KMS-11 (cell line): Measurements from ENCODE around the gene PMIS2.

ENCODE experiments used
- H2AFZ ChIP-seq: fragments of 200-600 bp; sonication (generic); 2 replicates; pipeline ENCODE4 v1.6.1; 2016; ENCODE audit warnings: antibody characterized with exemption, mixed run types, low read depth
- H3K27ac ChIP-seq: fragments of 200-600 bp; sonication (generic); 2 replicates; pipeline ENCODE4 v1.6.1; 2016; ENCODE audit warnings: mild to moderate bottlenecking, mixed run types
- H3K27me3 ChIP-seq: fragments of 200-600 bp; sonication (generic); 2 replicates; pipeline ENCODE4 v1.6.1; 2017; ENCODE audit warnings: mild to moderate bottlenecking, low read depth, mixed run types, moderate library complexity; ENCODE audit not compliant: insufficient read depth
- H3K36me3 ChIP-seq: fragments of 200-600 bp; sonication (generic); 2 replicates; pipeline ENCODE4 v1.6.1; 2017; ENCODE audit warnings: mild to moderate bottlenecking, mixed run types; ENCODE audit not compliant: insufficient read depth
- H3K4me1 ChIP-seq: fragments of 200-600 bp; sonication (generic); 2 replicates; pipeline ENCODE4 v1.6.1; 2016; ENCODE audit warnings: mild to moderate bottlenecking, low read depth, mixed run types; ENCODE audit not compliant: poor library complexity, severe bottlenecking
- H3K4me2 ChIP-seq: fragments of 200-600 bp; sonication (generic); 2 replicates; pipeline ENCODE4 v1.7.0; 2016; ENCODE audit warnings: mild to moderate bottlenecking, mixed run types
- H3K4me3 ChIP-seq: fragments of 200-600 bp; sonication (generic); IDR thresholded peaks from 2 replicates; pipeline ENCODE4 v1.6.1; 2017; ENCODE audit warnings: low read depth, low read length, mixed read lengths; ENCODE audit not compliant: insufficient read depth
- H3K79me2 ChIP-seq: fragments of 200-600 bp; sonication (generic); 2 replicates; pipeline ENCODE4 v1.6.1; 2016; ENCODE audit warnings: low read depth, mixed run types; ENCODE audit not compliant: insufficient read depth
- H3K9ac ChIP-seq: fragments of 200-600 bp; sonication (generic); 2 replicates; pipeline ENCODE4 v1.6.1; 2016; ENCODE audit warnings: mild to moderate bottlenecking, mixed run types
- H4K20me1 ChIP-seq: fragments of 200-600 bp; sonication (generic); 2 replicates; pipeline ENCODE4 v1.6.1; 2016; ENCODE audit warnings: mild to moderate bottlenecking, mixed run types; ENCODE audit not compliant: insufficient read depth
- TF ChIP-seq, protein P1 (sequence below): fragments of 200-600 bp; sonication (generic); conservative IDR thresholded peaks from 2 replicates; pipeline ENCODE4 v1.6.1; 2017; ENCODE audit warnings: low read depth, mild to moderate bottlenecking, antibody characterized with exemption, low read length, moderate library complexity, mixed read lengths

PMIS2 gene

DNA sequence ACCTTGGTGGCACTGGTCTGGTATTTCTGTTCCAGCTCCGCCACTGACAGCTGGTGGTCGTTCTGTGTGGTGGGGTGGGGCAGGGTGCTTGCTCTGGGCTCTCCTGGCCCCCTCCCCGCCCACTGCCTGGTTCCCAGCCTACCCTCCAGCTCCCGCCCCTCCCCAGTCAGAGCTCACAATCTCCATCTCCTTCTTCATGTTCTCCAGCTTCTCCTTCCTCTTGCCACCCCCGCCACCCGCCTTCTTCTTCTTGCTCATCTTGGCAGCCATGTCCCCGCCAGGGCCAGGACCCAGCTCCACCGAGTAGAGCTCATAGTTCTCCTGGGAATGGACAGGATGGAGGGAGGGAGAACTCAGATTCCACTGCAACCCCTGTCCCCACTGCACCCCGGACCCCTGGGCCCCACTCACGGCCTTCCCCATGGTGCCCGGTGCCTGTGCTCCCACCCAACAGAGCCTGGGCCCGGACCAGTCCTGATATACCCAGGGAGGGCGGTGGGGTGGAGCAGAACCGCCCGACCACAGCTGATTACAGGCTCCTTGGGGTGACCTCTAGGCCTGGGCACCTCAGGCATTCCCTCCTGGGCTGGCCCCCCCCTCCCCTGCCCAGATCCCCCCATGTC, 22.7 kb upstream of the PMIS2 start, which contains the start of gene ATP4A:
Gene ATP4A, minus strand, starts transcription at position 452 of the 623 bp plus-strand sequence. Its CDS starts 29 bp downstream, at position 423.
- no peaks in the 10 kb centered on the region for H3K4me1 ChIP-seq
- H3K27ac ChIP-seq = no peak within 1 kb of the TSS
- no peak within 1 kb of the TSS for H2AFZ ChIP-seq
- no peak within 1 kb of the TSS for H3K4me3 ChIP-seq
- H3K36me3 ChIP-seq = no peaks in the 10 kb centered on the region
- TF ChIP-seq, protein P1, sequence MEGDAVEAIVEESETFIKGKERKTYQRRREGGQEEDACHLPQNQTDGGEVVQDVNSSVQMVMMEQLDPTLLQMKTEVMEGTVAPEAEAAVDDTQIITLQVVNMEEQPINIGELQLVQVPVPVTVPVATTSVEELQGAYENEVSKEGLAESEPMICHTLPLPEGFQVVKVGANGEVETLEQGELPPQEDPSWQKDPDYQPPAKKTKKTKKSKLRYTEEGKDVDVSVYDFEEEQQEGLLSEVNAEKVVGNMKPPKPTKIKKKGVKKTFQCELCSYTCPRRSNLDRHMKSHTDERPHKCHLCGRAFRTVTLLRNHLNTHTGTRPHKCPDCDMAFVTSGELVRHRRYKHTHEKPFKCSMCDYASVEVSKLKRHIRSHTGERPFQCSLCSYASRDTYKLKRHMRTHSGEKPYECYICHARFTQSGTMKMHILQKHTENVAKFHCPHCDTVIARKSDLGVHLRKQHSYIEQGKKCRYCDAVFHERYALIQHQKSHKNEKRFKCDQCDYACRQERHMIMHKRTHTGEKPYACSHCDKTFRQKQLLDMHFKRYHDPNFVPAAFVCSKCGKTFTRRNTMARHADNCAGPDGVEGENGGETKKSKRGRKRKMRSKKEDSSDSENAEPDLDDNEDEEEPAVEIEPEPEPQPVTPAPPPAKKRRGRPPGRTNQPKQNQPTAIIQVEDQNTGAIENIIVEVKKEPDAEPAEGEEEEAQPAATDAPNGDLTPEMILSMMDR = no peak
- H3K27me3 ChIP-seq = peaks cover 74% of the 10 kb centered on the region
- no peak within 1 kb of the TSS for H3K4me2 ChIP-seq
- H3K79me2 ChIP-seq = no peaks in the 10 kb centered on the region
- no peak within 1 kb of the TSS for H3K9ac ChIP-seq
- no peaks in the 10 kb centered on the region for H4K20me1 ChIP-seq

DNA sequence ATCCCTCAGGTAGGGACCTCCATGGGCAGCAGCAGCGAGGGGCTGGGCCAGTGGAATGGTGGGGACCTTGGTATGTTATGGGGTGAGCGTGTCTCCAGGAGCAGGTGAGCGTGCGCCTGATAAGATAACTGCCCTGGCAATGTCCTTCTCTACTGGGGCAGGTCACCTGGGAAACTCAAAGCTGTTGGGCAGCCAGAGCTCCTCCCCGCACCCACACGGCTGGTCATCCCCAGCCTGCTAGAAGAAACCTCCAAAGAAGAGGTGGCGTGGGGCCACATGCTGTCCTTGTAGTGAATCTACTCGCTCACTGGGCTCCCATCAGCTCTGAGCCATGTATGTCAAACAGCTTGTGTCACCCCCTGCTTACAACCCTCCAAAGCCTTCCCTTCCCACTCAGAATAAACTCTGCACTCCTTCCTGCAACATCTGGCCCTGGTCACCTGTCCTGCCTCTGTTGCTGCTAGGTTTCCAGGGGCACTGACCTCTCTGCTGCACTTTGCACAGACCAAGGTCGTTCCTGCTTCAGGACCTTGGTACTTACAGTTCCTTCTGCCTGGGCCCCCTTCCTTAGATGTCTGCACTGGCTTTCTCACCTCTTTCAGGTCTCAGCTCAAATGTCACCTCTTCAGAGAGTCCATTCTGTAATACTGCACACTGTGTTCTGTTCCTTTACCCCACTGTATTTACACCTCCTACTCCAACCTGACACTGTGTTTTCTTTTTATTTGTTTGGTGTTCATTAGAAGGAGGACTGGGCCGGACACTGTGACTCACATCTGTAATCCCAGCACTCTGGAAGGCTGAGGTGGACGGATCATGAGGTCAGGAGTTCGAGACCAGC, 20.7 kb upstream of the PMIS2 start:
- Histone ChIP-seq H3K4me2 (no peak overlapping the region), H3K9ac (no peak overlapping the region)

DNA sequence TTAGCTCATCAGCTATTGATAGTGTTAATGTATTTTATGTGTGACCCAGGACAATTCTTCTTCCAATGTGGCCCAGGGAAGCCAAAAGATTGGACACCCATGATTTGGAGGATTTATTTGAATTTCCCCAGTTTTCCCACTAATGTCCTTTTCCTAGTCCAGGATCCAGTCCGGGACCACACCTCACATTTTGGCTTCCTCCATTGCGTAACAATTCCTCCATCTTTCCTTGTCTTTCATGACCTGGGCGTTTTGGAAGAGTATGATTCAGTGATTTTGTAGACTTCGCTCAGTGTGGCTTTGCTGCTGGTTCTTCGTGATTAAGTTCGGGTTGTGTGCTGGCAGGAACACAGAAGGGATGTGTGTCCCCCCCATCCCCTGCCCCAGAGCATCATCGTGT, 19.2 kb upstream of the PMIS2 start:
- Histone ChIP-seq H4K20me1 (no peaks in the 10 kb centered on the region), H3K27ac (no peak overlapping the region), H3K27me3 (peaks cover 51% of the 10 kb centered on the region), H3K4me2 (no peak overlapping the region), H3K79me2 (no peaks in the 10 kb centered on the region), H2AFZ (no peak overlapping the region), H3K36me3 (no peaks in the 10 kb centered on the region), H3K9ac (no peak overlapping the region), H3K4me3 (no peak overlapping the region), H3K4me1 (no peaks in the 10 kb centered on the region)
- TF ChIP-seq, protein P1 = no peak

More for the DNA sequence above, 20.7 kb upstream of the PMIS2 start:
- no peaks in the 10 kb centered on the region for H3K36me3 ChIP-seq
- H3K4me3 ChIP-seq = no peak overlapping the region
- H4K20me1 ChIP-seq = no peaks in the 10 kb centered on the region
- peaks cover 66% of the 10 kb centered on the region for H3K27me3 ChIP-seq
- H2AFZ ChIP-seq = no peak overlapping the region
- H3K4me1 ChIP-seq = no peaks in the 10 kb centered on the region
- TF ChIP-seq, protein P1 = no peak
- no peak overlapping the region for H3K27ac ChIP-seq
- no peaks in the 10 kb centered on the region for H3K79me2 ChIP-seq

DNA sequence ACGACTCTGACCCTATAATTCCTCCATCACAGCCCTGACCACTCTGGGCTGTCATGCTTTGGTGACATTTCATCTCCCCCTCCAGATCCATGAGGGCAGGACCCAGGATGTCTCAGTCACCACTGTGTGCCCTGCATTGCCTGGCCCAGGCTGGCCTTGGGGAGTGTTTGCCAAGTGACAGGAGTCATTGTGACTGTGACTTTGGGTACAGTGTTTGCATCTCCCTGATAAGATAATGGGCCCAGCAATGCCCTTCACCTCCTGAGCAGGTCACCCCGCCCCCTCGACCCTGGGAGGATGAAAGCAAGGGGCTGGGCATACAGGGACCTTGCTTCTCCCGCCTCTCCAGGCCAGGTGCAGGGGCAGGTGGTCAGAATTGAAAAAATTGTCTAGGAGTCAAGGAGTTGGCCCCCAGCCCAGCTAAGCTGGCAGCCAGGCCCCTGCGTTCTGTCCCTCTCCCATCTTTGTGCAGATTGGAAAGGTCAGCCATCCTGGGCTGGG, 16.6 kb upstream of the PMIS2 start:
- TF ChIP-seq, protein P1 = no peak
- Histone ChIP-seq H3K4me1 (no peaks in the 10 kb centered on the region), H4K20me1 (no peaks in the 10 kb centered on the region), H3K4me3 (no peak overlapping the region), H3K4me2 (no peak overlapping the region), H3K27ac (no peak overlapping the region), H3K79me2 (no peaks in the 10 kb centered on the region), H3K27me3 (peaks cover 32% of the 10 kb centered on the region; the same call in 1 of the 2 replicates), H3K36me3 (no peaks in the 10 kb centered on the region), H2AFZ (no peak overlapping the region), H3K9ac (no peak overlapping the region)
